OCI-LY1 (cell line): Measurements from ENCODE around the gene CREG2.

Experiments used
- CTCF ChIP-seq: fragments of 200-600 bp; sonication (generic), shearing (Covaris generic); IDR thresholded peaks from 2 replicates; pipeline ENCODE4 v1.5.1; 2017; ENCODE audit warnings: mild to moderate bottlenecking, antibody characterized with exemption, low read length, moderate library complexity, mixed read lengths
- EZH2 ChIP-seq: fragments of 200-600 bp; sonication (generic), shearing (Covaris generic); IDR thresholded peaks from 2 replicates; pipeline ENCODE4 v1.8.0; 2017; ENCODE audit warnings: borderline replicate concordance, mixed run types, mild to moderate bottlenecking, antibody characterized with exemption, low read length, moderate library complexity, mixed read lengths

GRCh38 chr2:101368376-101368775 is 18.9 kb downstream of the CREG2 start:
- TF ChIP-seq EZH2 (no peak), CTCF (no peak)
